Measurements from ENCODE around the gene NGB.

Gene NGB

DNA sequence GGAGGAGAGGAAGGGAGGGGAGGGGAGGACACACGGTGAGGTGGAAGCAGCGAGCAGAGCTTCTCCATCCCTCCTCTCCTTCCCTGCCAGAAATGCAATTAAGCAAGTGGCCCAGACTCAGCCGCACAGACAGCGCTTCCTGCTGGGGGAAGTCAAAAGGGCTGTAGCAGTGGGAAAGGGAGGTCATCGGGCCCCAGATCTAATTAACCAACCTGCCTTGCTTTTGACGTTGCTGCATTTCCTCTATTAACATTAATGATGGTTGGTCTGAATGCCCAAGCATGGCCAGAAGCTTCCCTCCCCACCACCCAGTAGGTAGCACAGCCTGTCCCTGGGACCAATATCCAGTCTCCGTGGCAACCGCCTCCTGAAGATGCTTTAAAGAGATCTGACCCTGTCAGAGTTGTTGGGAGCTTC, 4.6 kb upstream of the NGB start:
- peaks cover 6% of the 10 kb centered on the region; the same call in 1 of the 2 replicates for H3K4me1 ChIP-seq (ENCODE audit: control insufficient read depth, insufficient read depth, low read length)
- H3K27me3 ChIP-seq (ENCODE audit: control insufficient read depth, insufficient read depth, low read length) = peaks cover 25% of the 10 kb centered on the region
- H3K27ac ChIP-seq (ENCODE audit: low read depth, low read length) = no peak overlapping the region
- H3K9me3 ChIP-seq (ENCODE audit: control insufficient read depth, insufficient read depth, low read length) = no peaks in the 10 kb centered on the region
- peaks cover 28% of the 10 kb centered on the region; the same call in 1 of the 2 replicates for H3K36me3 ChIP-seq (ENCODE audit: control insufficient read depth, insufficient read depth, low read length)
- H3K9ac ChIP-seq (ENCODE audit: low read depth, low read length) = no peak overlapping the region
- H3K4me3 ChIP-seq (ENCODE audit: low read depth, low read length) = no peak overlapping the region

DNA sequence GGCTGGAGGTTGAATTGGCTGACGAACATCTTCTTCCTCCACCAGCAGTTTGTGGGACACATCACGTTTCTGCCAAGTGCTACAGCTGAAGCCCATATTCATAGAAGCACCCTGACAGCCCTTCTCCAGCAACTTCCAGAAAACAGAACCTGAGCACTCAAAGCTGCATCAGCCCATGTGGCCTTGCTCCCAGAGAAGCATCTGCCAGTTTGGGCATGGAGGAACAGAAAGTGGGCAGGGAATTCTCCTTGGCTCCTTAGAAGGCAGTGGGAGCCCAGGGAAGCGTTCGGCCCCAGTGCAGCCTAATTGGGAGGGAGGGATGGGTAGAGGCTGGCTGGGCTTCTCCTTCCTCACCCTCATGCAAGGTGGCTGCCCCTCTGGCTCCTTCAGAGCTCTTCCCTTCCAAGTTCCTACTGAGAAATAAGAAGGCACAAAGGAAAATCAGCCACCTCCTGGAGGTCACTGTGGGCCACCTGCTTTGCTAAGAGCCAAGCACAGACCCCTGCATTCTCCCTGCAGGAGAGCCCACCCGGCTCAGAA, 4.1 kb upstream of the NGB start:
- H3K9ac ChIP-seq (ENCODE audit: low read depth, low read length) = no peak overlapping the region
- H3K27ac ChIP-seq (ENCODE audit: low read depth, low read length) = no peak overlapping the region
- no peaks in the 10 kb centered on the region for H3K9me3 ChIP-seq (ENCODE audit: control insufficient read depth, insufficient read depth, low read length)
- peaks cover 30% of the 10 kb centered on the region for H3K27me3 ChIP-seq (ENCODE audit: control insufficient read depth, insufficient read depth, low read length)
- no peak overlapping the region for H3K4me3 ChIP-seq (ENCODE audit: low read depth, low read length)
- peaks cover 6% of the 10 kb centered on the region; the same call in 1 of the 2 replicates for H3K4me1 ChIP-seq (ENCODE audit: control insufficient read depth, insufficient read depth, low read length)
- peaks cover 24% of the 10 kb centered on the region; the same call in 1 of the 2 replicates for H3K36me3 ChIP-seq (ENCODE audit: control insufficient read depth, insufficient read depth, low read length)

DNA sequence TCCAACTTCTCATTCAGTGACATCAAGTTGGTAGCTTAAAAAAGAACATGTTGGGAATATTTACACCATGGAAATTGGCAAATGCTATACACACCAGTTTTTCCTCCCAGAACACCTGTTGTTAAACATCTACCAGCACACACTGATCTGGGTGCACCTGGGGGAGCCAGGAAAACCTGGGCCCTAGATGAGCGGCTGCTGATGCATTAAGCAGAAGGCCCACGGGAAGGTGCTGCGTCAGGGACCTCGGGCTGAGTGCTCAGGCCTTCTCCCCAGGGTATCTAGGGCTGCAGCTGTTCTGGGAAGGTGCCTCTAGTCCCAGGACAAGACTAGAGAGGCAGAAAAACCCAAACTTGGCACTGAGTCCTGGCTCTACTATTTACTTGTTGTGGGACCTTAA, 2.8 kb upstream of the NGB start:
- Histone ChIP-seq H3K27ac (ENCODE audit: low read depth, low read length) (no peak overlapping the region), H3K9ac (ENCODE audit: low read depth, low read length) (no peak overlapping the region), H3K4me1 (ENCODE audit: control insufficient read depth, insufficient read depth, low read length) (peaks cover 6% of the 10 kb centered on the region; the same call in 1 of the 2 replicates), H3K36me3 (ENCODE audit: control insufficient read depth, insufficient read depth, low read length) (peaks cover 12% of the 10 kb centered on the region; the same call in 1 of the 2 replicates), H3K27me3 (ENCODE audit: control insufficient read depth, insufficient read depth, low read length) (peaks cover 43% of the 10 kb centered on the region), H3K9me3 (ENCODE audit: control insufficient read depth, insufficient read depth, low read length) (no peaks in the 10 kb centered on the region), H3K4me3 (ENCODE audit: low read depth, low read length) (no peak overlapping the region)

GRCh38 chr14:77272261-77272660, 1.3 kb upstream of the NGB start:
- Histone ChIP-seq H3K9ac (ENCODE audit: low read depth, low read length) (no peak overlapping the region), H3K4me3 (ENCODE audit: low read depth, low read length) (no peak overlapping the region), H3K36me3 (ENCODE audit: control insufficient read depth, insufficient read depth, low read length) (no peaks in the 10 kb centered on the region), H3K9me3 (ENCODE audit: control insufficient read depth, insufficient read depth, low read length) (no peaks in the 10 kb centered on the region), H3K27ac (ENCODE audit: low read depth, low read length) (no peak overlapping the region), H3K27me3 (ENCODE audit: control insufficient read depth, insufficient read depth, low read length) (peaks cover 52% of the 10 kb centered on the region), H3K4me1 (ENCODE audit: control insufficient read depth, insufficient read depth, low read length) (peaks cover 6% of the 10 kb centered on the region; the same call in 1 of the 2 replicates)

- Histone ChIP-seq H3K9ac (ENCODE audit: low read depth, low read length) (no peak overlapping the region), H3K4me1 (ENCODE audit: control insufficient read depth, insufficient read depth, low read length) (peaks cover 5% of the 10 kb centered on the region; the same call in 1 of the 2 replicates), H3K27ac (ENCODE audit: low read depth, low read length) (no peak overlapping the region), H3K27me3 (ENCODE audit: control insufficient read depth, insufficient read depth, low read length) (peaks cover 52% of the 10 kb centered on the region), H3K36me3 (ENCODE audit: control insufficient read depth, insufficient read depth, low read length) (no peaks in the 10 kb centered on the region), H3K9me3 (ENCODE audit: control insufficient read depth, insufficient read depth, low read length) (no peaks in the 10 kb centered on the region), H3K4me3 (ENCODE audit: low read depth, low read length) (peak overlapping the region; percentile 58)
Observed at GRCh38 chr14:77270361-77271112, 469 bp downstream of the NGB start.

DNA sequence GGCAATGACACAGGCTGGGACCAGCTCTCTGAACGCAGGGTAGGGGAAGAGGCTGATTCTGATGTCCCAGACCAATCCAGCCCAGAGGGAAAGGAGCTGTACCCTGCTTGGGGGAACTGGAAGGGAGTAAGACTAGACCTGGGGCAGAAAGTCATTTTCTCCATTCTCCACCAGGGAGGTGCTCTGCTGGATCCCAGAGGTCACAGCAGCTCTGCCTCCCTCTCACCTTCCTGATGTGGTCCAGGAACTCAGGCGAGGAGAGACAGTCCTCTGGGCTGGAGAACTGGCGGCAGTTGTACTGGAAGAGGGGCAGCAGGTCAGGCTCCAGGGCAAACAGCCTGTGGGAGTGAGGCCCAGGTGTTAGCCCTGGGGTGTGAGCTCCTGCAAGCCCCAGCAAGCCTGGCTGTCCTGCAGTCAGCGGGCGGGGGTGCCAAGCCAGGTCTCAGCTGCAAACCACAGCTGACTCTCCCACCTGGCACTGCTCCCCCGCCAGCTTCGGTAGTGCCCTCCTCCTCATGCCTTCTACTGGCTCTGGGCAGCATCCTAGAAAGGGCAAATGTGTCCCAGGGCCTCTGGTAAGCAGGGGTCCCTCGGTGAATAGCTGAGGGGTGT, 1.9 kb downstream of the NGB start:
- H3K27me3 ChIP-seq (ENCODE audit: control insufficient read depth, insufficient read depth, low read length) = peaks cover 52% of the 10 kb centered on the region
- H3K36me3 ChIP-seq (ENCODE audit: control insufficient read depth, insufficient read depth, low read length) = no peaks in the 10 kb centered on the region
- no peaks in the 10 kb centered on the region for H3K9me3 ChIP-seq (ENCODE audit: control insufficient read depth, insufficient read depth, low read length)
- no peak overlapping the region for H3K9ac ChIP-seq (ENCODE audit: low read depth, low read length)
- no peak overlapping the region for H3K27ac ChIP-seq (ENCODE audit: low read depth, low read length)
- peaks cover 3% of the 10 kb centered on the region; the same call in 1 of the 2 replicates for H3K4me1 ChIP-seq (ENCODE audit: control insufficient read depth, insufficient read depth, low read length)
- no peak overlapping the region for H3K4me3 ChIP-seq (ENCODE audit: low read depth, low read length)

DNA sequence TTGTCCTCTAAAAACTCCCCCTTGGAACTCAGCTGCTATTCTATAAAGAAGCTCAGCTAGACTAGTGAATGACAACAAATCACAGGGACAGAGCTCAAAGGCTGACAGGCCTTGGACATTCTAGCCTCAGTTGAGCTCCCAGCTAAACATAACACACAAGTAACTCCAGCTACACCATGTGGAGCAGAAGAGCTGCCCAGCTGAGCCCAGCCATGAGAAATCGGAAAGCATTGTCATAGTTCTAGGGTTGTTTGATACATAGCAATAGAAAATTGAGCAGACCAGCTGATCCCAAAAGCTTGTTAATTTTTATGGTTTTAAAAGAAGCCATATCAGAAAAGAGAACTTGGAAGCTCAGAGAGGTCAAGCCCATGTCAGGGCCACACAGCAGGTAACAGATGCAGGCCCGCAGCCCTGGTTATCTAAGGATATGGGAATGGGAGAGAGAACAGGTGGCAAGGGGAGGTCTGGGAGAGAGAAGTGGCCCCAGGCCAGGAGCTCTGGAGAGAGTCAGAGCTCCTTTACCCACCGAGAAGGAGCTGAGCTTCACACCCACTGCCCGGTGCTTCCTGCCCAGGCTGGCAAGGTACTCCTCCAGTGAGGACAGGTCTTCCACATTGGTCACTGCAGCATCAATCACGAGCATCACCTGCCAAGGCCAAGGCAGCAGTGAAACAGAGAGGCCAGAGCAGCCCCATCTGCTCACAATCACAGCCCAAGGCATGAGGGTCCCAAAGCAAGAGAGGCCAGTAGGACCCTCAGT, 2.9 kb downstream of the NGB start:
- H3K27ac ChIP-seq (ENCODE audit: low read depth, low read length) = no peak overlapping the region
- H3K36me3 ChIP-seq (ENCODE audit: control insufficient read depth, insufficient read depth, low read length) = no peaks in the 10 kb centered on the region
- no peak overlapping the region for H3K4me3 ChIP-seq (ENCODE audit: low read depth, low read length)
- H3K9ac ChIP-seq (ENCODE audit: low read depth, low read length) = no peak overlapping the region
- peaks cover 52% of the 10 kb centered on the region for H3K27me3 ChIP-seq (ENCODE audit: control insufficient read depth, insufficient read depth, low read length)
- no peaks in the 10 kb centered on the region for H3K9me3 ChIP-seq (ENCODE audit: control insufficient read depth, insufficient read depth, low read length)
- H3K4me1 ChIP-seq (ENCODE audit: control insufficient read depth, insufficient read depth, low read length) = peaks cover 3% of the 10 kb centered on the region; the same call in 1 of the 2 replicates

DNA sequence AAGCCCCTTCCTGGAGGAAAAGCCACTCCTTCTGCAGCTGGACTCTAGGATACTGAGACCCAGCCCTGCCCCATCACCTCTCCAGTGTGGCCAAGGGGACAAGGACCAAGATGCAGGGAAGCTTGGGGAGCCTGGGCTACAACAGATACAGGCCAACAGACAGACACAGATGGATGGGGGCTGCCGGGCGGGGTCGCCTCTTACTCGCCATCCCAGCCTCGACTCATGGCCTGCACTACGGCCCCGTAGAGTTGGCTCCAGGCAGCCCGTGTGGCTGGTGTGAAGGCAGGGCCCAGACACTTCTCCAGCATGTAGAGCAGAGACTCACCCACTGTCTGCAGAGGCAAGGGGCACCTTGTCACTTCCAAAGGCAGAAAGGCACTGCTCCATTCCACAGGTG, 4.7 kb downstream of the NGB start:
- Histone ChIP-seq H3K9me3 (ENCODE audit: control insufficient read depth, insufficient read depth, low read length) (no peaks in the 10 kb centered on the region), H3K4me3 (ENCODE audit: low read depth, low read length) (no peak overlapping the region), H3K4me1 (ENCODE audit: control insufficient read depth, insufficient read depth, low read length) (peaks cover 1% of the 10 kb centered on the region; the same call in 1 of the 2 replicates), H3K36me3 (ENCODE audit: control insufficient read depth, insufficient read depth, low read length) (no peaks in the 10 kb centered on the region), H3K27me3 (ENCODE audit: control insufficient read depth, insufficient read depth, low read length) (peaks cover 34% of the 10 kb centered on the region), H3K9ac (ENCODE audit: low read depth, low read length) (no peak overlapping the region), H3K27ac (ENCODE audit: low read depth, low read length) (no peak overlapping the region)

DNA sequence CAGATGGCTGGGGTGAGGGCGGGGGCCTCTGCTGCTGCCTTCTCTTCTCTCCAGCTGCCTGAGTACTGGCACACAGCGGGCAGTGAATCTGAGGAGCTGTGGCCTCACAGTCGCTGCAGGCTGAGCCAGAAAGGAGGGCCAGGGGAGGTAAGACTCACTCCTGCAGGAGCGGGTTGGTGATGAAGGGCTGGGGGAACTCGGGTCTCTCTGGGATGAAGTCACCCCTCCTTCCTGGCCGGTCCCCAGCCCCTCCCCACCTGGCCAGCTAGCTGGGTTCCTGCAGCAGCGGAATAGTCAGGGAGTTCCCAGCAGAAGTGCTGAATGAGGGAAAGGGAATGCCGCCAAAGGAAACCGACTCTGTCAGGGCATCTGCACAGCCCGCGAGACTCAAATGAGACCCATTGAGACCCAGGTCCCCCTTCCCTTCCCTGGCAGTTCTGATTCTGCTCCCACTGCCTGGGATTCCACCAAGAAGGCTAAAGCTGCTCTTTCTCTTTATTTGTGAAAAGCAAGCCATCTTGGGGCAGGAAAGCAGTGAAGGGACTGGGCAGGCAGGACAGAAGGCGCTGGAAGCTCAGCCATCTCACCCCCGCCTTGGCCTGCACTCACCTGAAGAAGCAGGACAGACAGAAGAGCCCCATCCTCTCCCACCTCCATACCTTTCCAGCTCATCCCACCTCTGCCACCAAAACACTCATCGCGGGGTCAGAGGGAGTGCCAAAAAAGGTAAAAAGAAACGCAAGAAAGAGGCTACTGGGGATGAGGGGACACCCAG, 5.3 kb downstream of the NGB start:
- Histone ChIP-seq H3K27ac (ENCODE audit: low read depth, low read length) (no peak overlapping the region), H3K36me3 (ENCODE audit: control insufficient read depth, insufficient read depth, low read length) (no peaks in the 10 kb centered on the region), H3K4me1 (ENCODE audit: control insufficient read depth, insufficient read depth, low read length) (no peaks in the 10 kb centered on the region), H3K27me3 (ENCODE audit: control insufficient read depth, insufficient read depth, low read length) (peaks cover 28% of the 10 kb centered on the region), H3K9me3 (ENCODE audit: control insufficient read depth, insufficient read depth, low read length) (no peaks in the 10 kb centered on the region), H3K4me3 (ENCODE audit: low read depth, low read length) (no peak overlapping the region), H3K9ac (ENCODE audit: low read depth, low read length) (no peak overlapping the region)

- H3K27ac ChIP-seq (ENCODE audit: low read depth, low read length) = no peak overlapping the region
- H3K4me3 ChIP-seq (ENCODE audit: low read depth, low read length) = no peak overlapping the region
- no peaks in the 10 kb centered on the region for H3K9me3 ChIP-seq (ENCODE audit: control insufficient read depth, insufficient read depth, low read length)
- H3K36me3 ChIP-seq (ENCODE audit: control insufficient read depth, insufficient read depth, low read length) = no peaks in the 10 kb centered on the region
- H3K9ac ChIP-seq (ENCODE audit: low read depth, low read length) = no peak overlapping the region
- peaks cover 22% of the 10 kb centered on the region for H3K27me3 ChIP-seq (ENCODE audit: control insufficient read depth, insufficient read depth, low read length)
- no peaks in the 10 kb centered on the region for H3K4me1 ChIP-seq (ENCODE audit: control insufficient read depth, insufficient read depth, low read length)
Observed at GRCh38 chr14:77265187-77265515, 5.9 kb downstream of the NGB start.

Measured in HUES48 (cell line).